Ecto neural progenitor cell (in vitro differentiated cells): Measurements from ENCODE around the gene PGM1.

Experiments
- DNase-seq: peaks from one replicate; pipeline ENCODE4 v3.0.0-alpha.2; 2018; ENCODE audit warnings: low spot score

PGM1 gene

GRCh38 chr1:63701187-63701586, 108.0 kb downstream of the PGM1 start:
- DNase-seq, result no peak

GRCh38 chr1:63703701-63704107, 110.5 kb downstream of the PGM1 start:
- DNase-seq, result no peak

- no peak for DNase-seq
Measured at GRCh38 chr1:63704443-63704842, 111.2 kb downstream of the PGM1 start.

GRCh38 chr1:63705078-63705477, 111.9 kb downstream of the PGM1 start:
- no peak for DNase-seq

GRCh38 chr1:63709267-63709828, 116.1 kb downstream of the PGM1 start:
- DNase-seq, result no peak
